Muscle of leg (tissue), 11 donors: ENCODE results near the gene RCOR3. TPM values are rescaled to one million over a fixed set of nuclear protein-coding genes. Genes with fewer than 3 reads are reported as not detected.
A peak's percentile ranks its signal among the peaks of the same experiment; 100 is the strongest.
"Not testable (repeated sequence)": the region's sequence is repeated elsewhere in the genome, so short reads cannot be mapped to it uniquely, and the experiment has no call there.

Experiments used
- DNase-seq: peaks from one replicate; pipeline ENCODE4 v3.0.0; 2013
- H3K27ac ChIP-seq: one replicate; pipeline ENCODE4 v1.5.1; 2013; ENCODE audit warnings: mild to moderate bottlenecking, low read length, control low read depth
- H3K27me3 ChIP-seq: one replicate; pipeline ENCODE4 v1.6.1; 2013; ENCODE audit warnings: low read length; ENCODE audit not compliant: control insufficient read depth, insufficient read depth
- H3K36me3 ChIP-seq: one replicate; pipeline ENCODE4 v1.6.1; 2013; ENCODE audit warnings: low read length; ENCODE audit not compliant: control insufficient read depth, insufficient read depth
- H3K4me1 ChIP-seq: one replicate; pipeline ENCODE4 v1.6.1; 2013; ENCODE audit warnings: low read length; ENCODE audit not compliant: control insufficient read depth, insufficient read depth
- H3K4me3 ChIP-seq: one replicate; pipeline ENCODE4 v1.5.1; 2013; ENCODE audit warnings: low read length, control low read depth
- H3K9me3 ChIP-seq: replicated peaks from 2 replicates; pipeline ENCODE4 v1.6.1; 2013; ENCODE audit warnings: low read depth, low read length; ENCODE audit not compliant: control insufficient read depth
- WGBS: methylation state at CpG from one replicate; pipeline ENCODE4 v1.1.5; 2013; ENCODE audit warnings: missing lambda C conversion rate; ENCODE audit not compliant: insufficient coverage; 5-methylcytosine and 5-hydroxymethylcytosine counted together
- polyA plus RNA-seq, 8 donors: library from polyadenylated mRNA; unstranded; fragments of 120-200 nt; gene quantifications; one replicate each; pipeline versions ENCODE4 v1.2.1 to v1.2.3, GENCODE V29; 2013; ENCODE audit warnings: inconsistent platforms in 1 of 8, low replicate concordance in 1 of 8; ENCODE audit not compliant: insufficient read length in 8 of 8, insufficient read depth in 1 of 8
- total RNA-seq: library from RNA; stranded (reverse); fragments of 120-200 nt; gene quantifications from one replicate; pipeline ENCODE4 v1.2.4, GENCODE V29; 2013

Gene RCOR3
- total and polyA plus RNA-seq, 9 donors, result 24.6 to 49.5 (median 41.3) TPM

DNA sequence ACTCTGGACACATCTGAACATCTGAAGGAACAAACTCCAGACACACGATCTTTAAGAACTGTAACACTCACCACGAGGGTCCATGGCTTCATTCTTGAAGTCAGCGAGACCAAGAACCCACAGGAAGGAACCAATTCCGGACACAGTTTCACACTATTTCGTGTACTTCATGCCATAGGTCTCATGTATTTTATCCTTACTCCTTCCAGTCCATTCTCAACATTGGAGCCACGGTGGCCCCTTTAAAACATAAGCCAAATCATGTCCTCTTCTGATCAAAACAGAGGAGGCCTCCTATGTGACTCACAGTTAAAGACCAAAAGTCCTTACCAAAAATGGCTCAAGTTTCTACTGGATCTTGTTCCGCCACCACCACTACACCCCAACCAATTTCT, 29.8 kb upstream of the RCOR3 start:
- WGBS, result 94% methylated on average over 6 of the region's 7 CpGs
- H3K9me3 ChIP-seq, result no peaks in the 10 kb centered on the region
- DNase-seq, result no peak
- H3K27ac ChIP-seq, result no peak overlapping the region
- no peak overlapping the region for H3K4me3 ChIP-seq
- no peaks in the 10 kb centered on the region for H3K4me1 ChIP-seq
- H3K36me3 ChIP-seq, result no peaks in the 10 kb centered on the region
- no peaks in the 10 kb centered on the region for H3K27me3 ChIP-seq

DNA sequence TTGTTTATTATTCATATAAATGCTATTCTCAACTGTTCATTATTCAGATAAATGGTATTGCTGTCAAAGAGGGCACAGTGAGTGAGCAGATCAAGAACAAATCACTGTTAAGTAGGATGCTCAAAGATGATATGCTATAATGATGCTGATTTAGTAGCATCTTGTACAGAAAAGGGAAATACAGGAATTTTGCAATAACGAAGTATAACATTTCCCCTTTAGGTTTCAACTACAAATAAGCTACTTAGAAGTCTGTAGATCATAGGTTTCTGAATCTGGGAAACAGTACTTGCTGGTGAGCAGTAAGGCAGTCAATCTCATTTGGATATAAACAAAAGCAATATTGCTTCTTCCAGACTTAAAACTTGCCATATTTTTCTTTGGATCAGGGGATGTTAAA, 27.3 kb upstream of the RCOR3 start:
- Histone ChIP-seq H3K4me3 (no peak overlapping the region), H3K27me3 (no peaks in the 10 kb centered on the region), H3K36me3 (no peaks in the 10 kb centered on the region), H3K4me1 (no peaks in the 10 kb centered on the region), H3K9me3 (no peaks in the 10 kb centered on the region), H3K27ac (no peak overlapping the region)
- no peak for DNase-seq
- no CpG with 5 or more reads among the region's 1 CpG for WGBS

DNA sequence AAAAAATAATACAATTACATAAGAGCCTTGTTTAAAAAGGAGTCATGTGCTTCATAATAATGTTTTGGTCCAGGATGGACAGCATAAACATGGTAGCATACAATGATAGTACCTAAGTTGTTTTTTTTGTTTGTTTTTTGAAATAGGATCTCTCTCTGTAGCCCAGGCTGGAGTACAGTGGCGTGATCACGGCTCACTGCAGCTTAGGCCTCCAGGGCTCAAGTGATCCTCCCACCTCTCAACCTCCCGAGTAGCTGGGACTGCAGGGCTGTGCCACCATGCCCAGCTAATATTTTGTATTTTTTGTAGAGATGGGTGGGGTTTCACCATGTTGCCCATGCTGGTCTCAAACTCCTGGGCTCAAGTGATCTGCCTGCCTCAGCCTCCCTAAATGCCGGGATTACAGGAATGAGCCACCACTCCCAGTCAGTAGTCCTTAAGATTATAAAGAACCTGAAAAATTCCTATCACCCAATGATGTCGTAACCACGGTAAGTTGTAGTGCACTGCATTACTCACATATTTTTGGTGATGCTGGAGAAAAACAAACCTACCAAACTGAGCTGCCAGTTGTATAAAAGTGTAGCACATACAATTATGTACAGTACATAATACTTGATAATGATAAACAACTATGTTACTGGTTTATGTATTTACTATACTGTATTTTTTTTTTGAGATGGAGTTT, 22.4 kb upstream of the RCOR3 start:
- Histone ChIP-seq H3K27ac (no peak overlapping the region), H3K4me3 (no peak overlapping the region), H3K4me1 (no peaks in the 10 kb centered on the region), H3K27me3 (no peaks in the 10 kb centered on the region), H3K36me3 (no peaks in the 10 kb centered on the region), H3K9me3 (no peaks in the 10 kb centered on the region)
- WGBS, result no CpG with 5 or more reads among the region's 6 CpGs
- DNase-seq, result no peak

DNA sequence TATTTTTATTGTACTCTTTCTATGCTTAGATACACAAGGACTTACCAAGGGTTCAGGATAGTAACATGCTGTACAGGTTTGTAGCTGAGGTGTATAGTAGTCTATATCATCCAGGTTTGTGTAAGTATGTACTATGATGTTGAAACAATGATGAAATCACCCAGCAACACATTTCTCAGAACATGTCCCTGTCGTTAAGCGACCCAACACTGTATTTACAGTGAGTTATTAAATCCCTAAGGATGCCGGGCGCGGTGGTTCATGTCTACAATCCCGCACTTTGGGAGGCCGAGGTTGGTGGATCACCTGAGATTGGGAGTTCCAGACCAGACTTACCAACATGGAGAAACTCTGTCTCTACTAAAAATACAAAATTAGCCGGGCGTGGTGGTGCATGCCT, 21.6 kb upstream of the RCOR3 start:
- no peaks in the 10 kb centered on the region for H3K9me3 ChIP-seq
- H3K27ac ChIP-seq, result no peak overlapping the region
- no peaks in the 10 kb centered on the region for H3K27me3 ChIP-seq
- no peaks in the 10 kb centered on the region for H3K4me1 ChIP-seq
- H3K36me3 ChIP-seq, result no peaks in the 10 kb centered on the region
- H3K4me3 ChIP-seq, result no peak overlapping the region
- no peak for DNase-seq
- WGBS, result 100% methylated on average over 1 of the region's 9 CpGs

DNA sequence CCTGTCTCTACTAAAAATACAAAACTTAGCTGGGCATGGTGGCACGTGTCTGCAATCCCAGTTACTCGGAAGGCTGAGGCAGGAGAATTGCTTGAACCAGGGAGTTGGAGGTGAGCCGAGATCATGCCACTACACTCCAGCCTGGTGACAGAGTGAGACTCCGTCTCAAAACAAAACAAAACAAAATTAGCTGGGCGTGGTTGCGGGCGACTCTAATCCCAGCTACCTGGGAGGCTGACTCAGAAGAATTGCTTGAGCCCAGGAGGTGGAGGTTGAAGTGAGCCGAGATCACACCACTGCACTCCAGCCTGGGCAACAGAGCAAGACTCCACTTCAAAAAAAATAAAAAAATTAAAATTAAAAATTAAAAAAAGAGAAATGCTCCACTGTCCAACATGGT, 18.6 kb upstream of the RCOR3 start:
- not testable (repeated sequence) for H3K27ac ChIP-seq, H3K4me3 ChIP-seq, H3K4me1 ChIP-seq, H3K36me3 ChIP-seq, H3K9me3 ChIP-seq, DNase-seq, H3K27me3 ChIP-seq
- WGBS, result 90% methylated on average over 3 of the region's 8 CpGs

DNA sequence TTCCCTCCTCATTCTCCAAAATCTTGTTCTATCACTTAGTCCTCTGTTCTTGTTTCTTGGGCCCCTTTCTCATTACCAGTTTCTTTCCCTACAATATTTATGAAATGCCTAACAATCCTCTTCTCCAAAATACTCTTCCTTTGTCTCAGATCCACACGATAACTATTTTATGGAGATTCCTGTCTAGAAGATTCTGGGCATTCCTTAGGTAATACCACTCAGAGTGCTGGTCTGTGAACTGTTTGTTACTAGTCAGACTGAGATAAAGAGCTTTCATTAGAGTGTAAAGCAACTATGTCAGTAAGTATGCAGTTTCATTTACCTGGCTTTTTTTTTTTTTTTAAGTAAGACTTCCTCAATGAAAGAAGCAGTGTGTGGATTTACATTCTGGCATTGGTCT, 18.1 kb upstream of the RCOR3 start:
- no peaks in the 10 kb centered on the region for H3K27me3 ChIP-seq
- no peaks in the 10 kb centered on the region for H3K4me1 ChIP-seq
- DNase-seq, result no peak
- H3K9me3 ChIP-seq, result no peaks in the 10 kb centered on the region
- WGBS, result no CpG with 5 or more reads among the region's 1 CpG
- no peak overlapping the region for H3K27ac ChIP-seq
- no peaks in the 10 kb centered on the region for H3K36me3 ChIP-seq
- no peak overlapping the region for H3K4me3 ChIP-seq

DNA sequence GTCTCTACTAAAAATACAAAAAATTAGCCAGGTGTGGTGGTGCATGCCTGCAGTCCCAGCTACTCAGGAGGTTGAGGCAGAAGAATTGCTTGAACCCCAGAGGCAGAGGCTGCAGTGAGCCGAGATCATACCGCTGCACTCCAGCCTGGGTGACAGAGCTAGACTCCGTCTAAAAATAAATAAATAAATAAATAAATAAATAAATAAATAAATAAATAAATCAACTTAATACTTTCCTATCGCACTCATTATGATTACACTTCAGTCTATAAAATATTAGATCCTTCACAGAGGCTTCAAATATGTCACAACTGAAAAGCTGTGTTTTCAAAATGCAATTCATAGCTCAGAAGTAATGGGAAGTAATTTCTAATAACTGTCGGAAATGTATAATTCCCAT, 15.5 kb upstream of the RCOR3 start:
- no CpG with 5 or more reads among the region's 5 CpGs for WGBS
- H3K4me1 ChIP-seq, H3K36me3 ChIP-seq, H3K27me3 ChIP-seq, H3K9me3 ChIP-seq, H3K27ac ChIP-seq, DNase-seq, H3K4me3 ChIP-seq: not testable (repeated sequence)

DNA sequence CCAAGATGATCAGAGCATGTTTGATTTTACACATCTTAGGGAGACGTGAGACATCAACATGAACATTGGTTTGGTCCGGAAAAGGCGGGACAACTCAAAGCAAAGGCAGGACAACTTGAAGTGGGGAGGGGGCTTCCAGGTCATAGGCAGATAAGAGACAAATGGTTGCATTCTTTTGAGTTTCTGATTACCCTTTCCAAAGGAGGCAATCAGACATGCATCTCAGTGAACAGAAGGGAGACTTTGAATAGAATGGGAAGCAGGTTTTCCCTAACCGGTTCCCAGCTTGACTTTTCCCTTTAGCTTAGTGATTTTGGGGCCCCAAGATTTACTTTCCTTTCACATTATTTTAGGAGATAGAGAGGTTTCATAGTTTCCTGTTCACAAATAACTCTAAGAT, 12.6 kb upstream of the RCOR3 start:
- H3K4me1 ChIP-seq, DNase-seq, H3K36me3 ChIP-seq, H3K4me3 ChIP-seq, H3K27ac ChIP-seq, H3K27me3 ChIP-seq, H3K9me3 ChIP-seq: not testable (repeated sequence)
- 60% methylated on average over 1 of the region's 4 CpGs for WGBS

DNA sequence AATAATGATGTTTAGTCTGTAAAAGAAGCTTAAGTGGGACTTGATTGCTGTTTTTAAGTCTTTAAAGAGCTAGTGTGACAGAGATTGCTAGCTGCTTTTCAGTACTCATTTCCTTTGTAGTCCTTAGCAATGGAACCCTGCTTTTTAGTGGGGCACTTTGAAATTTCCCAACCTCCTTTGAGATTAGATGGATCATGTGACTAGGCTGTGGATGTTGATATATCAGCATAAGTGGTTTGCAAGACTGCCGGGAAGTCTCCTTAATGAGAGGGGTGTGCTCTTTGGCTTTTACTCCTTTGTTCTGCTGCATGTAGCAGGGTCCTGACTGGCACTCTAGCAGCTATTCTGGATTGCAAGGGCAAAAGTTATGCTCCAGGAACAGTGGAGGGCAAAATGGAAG, 11.2 kb upstream of the RCOR3 start:
- no peak for DNase-seq
- Histone ChIP-seq H3K27ac (no peak overlapping the region), H3K4me1 (no peaks in the 10 kb centered on the region), H3K4me3 (no peak overlapping the region), H3K36me3 (no peaks in the 10 kb centered on the region), H3K27me3 (no peaks in the 10 kb centered on the region), H3K9me3 (no peaks in the 10 kb centered on the region)
- WGBS, result 0% methylated on average over 1 of the region's 1 CpG

DNA sequence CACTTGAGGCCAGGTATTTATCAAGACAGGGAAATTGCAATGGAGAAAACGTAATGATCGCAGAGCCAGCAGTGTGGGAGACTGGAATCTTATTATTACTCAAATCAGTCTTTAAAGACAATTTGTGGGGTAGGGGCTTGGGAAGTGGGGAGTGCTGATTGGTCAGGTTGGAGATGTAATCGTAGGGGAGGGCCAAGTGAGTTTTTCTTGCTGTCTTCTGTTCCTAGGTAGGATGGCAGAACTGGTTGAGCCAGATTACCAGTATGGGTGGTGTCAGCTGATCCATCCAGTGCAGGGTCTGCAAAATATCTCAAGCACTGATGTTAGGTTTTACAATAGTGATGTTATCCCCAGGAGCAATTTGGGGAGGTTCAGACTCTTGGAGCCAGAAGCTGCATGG, 9.6 kb upstream of the RCOR3 start:
- not testable (repeated sequence) for H3K27ac ChIP-seq, H3K9me3 ChIP-seq, DNase-seq, H3K4me1 ChIP-seq, H3K4me3 ChIP-seq, H3K36me3 ChIP-seq, H3K27me3 ChIP-seq
- WGBS, result 81% methylated on average over 3 of the region's 3 CpGs

DNA sequence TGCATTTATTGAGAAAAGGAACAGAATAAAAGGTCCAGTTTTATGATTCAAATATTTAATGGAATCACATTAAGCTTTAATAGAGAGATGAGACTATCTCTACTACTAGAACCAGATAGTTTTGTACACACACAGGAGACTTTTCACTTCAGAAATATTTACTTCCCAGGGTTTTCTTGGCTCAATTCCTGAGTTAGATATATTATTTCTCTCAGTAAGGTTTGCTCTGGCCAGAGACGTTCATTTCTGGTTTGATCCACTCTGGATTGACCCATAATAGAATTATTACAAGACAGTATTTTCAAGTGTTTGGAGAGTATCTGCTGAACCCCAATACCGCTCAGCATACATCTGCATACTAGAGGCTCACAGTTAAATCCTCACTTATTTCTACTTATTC, 1.3 kb upstream of the RCOR3 start:
- H3K9me3 ChIP-seq, result no peaks in the 10 kb centered on the region
- peak overlapping the region; percentile 99 for H3K27ac ChIP-seq
- H3K4me1 ChIP-seq, result peaks cover 9% of the 10 kb centered on the region
- peak; percentile 53 for DNase-seq
- WGBS, result no CpG with 5 or more reads among the region's 2 CpGs
- H3K27me3 ChIP-seq, result no peaks in the 10 kb centered on the region
- H3K36me3 ChIP-seq, result no peaks in the 10 kb centered on the region
- H3K4me3 ChIP-seq, result peak overlapping the region; percentile 77
